Umbilical cord (tissue), 2 donors: ENCODE results near the gene SLC6A18. TPM values are rescaled to one million over a fixed set of nuclear protein-coding genes. Genes with fewer than 3 reads are reported as not detected.

Experiments used
- DNase-seq: peaks from one replicate; pipeline ENCODE4 v3.0.0-alpha.2; 2015; ENCODE audit warnings: low spot score
- total RNA-seq: library from RNA; depleted of rRNA; stranded (reverse); fragments of >200 nt; gene quantifications from one replicate; pipeline ENCODE4 v1.2.3, GENCODE V29; 2014; ENCODE audit warnings: low replicate concordance; ENCODE audit not compliant: insufficient read depth

The SLC6A18 gene
- total RNA-seq, 1 donor from 2014 or later = not detected

GRCh38 chr5:1186351-1187233 lies 38.6 kb upstream of the SLC6A18 start:
- no peak for DNase-seq

- DNase-seq = no peak
Observed at GRCh38 chr5:1187234-1187949, 37.8 kb upstream of the SLC6A18 start.

GRCh38 chr5:1187950-1188334 lies 37.2 kb upstream of the SLC6A18 start:
- no peak for DNase-seq

GRCh38 chr5:1188464-1188863 lies 36.7 kb upstream of the SLC6A18 start:
- no peak for DNase-seq

- no peak for DNase-seq
Observed at GRCh38 chr5:1189269-1189668, 35.9 kb upstream of the SLC6A18 start.

- DNase-seq = no peak
Observed at GRCh38 chr5:1190278-1190677, 34.9 kb upstream of the SLC6A18 start.

- no peak for DNase-seq
Observed at GRCh38 chr5:1190837-1191239, 34.3 kb upstream of the SLC6A18 start.

- DNase-seq = no peak
Observed at GRCh38 chr5:1192971-1193590, 32.1 kb upstream of the SLC6A18 start.

GRCh38 chr5:1193591-1193985 lies 31.6 kb upstream of the SLC6A18 start:
- DNase-seq = no peak

- DNase-seq = no peak
Observed at GRCh38 chr5:1194378-1194777, 30.8 kb upstream of the SLC6A18 start.

- no peak for DNase-seq
Observed at GRCh38 chr5:1195439-1195838, 29.7 kb upstream of the SLC6A18 start.

GRCh38 chr5:1195916-1196315 lies 29.3 kb upstream of the SLC6A18 start:
- DNase-seq = no peak

- no peak for DNase-seq
Observed at GRCh38 chr5:1196562-1196961, 28.6 kb upstream of the SLC6A18 start.

- DNase-seq = no peak
Observed at GRCh38 chr5:1197876-1198666, 27.1 kb upstream of the SLC6A18 start.

- no peak for DNase-seq
Observed at GRCh38 chr5:1199340-1199648, 25.9 kb upstream of the SLC6A18 start.

- DNase-seq = no peak
Observed at GRCh38 chr5:1199649-1200494, 25.3 kb upstream of the SLC6A18 start.

GRCh38 chr5:1200495-1201326 lies 24.5 kb upstream of the SLC6A18 start:
- no peak for DNase-seq

GRCh38 chr5:1201327-1202025 lies 23.7 kb upstream of the SLC6A18 start, which contains the start of gene SLC6A19:
Gene SLC6A19, plus strand, starts transcription at chr5:1201595. Its CDS starts 56 bp downstream, at chr5:1201651.
- DNase-seq = no peak
